PC-9 (cell line): ENCODE results near the gene KRT73. TPM values are rescaled to one million over a fixed set of nuclear protein-coding genes. Genes with fewer than 3 reads are reported as not detected.
"Not testable (repeated sequence)": the region's sequence is repeated elsewhere in the genome, so short reads cannot be mapped to it uniquely, and the experiment has no call there.

Experiments
- BruUV-seq: library from RNA; stranded (reverse); fragments of 400-500 nt; replicated peaks from 2 replicates; lab custom pipeline; 2021; lab: Mats Ljungman, UMichigan
- CTCF ChIA-PET: fragments of 300-600 bp; sonication (Branson Sonifier 250); formaldehyde crosslinking; loops from one replicate; lab custom pipeline; 2022; ENCODE audit warnings: antibody characterized with exemption; lab: Charles Lee
- POLR2A ChIA-PET: fragments of 300-600 bp; sonication (Branson Sonifier 250); formaldehyde crosslinking; loops from one replicate; lab custom pipeline; 2022; ENCODE audit warnings: antibody characterized with exemption; ENCODE audit not compliant: unreplicated experiment; lab: Charles Lee
- DNase-seq, 2 experiments: peaks; one replicate each; pipeline versions ENCODE4 v3.0.0 to v3.0.0-alpha.2; 2015 to 2022; ENCODE audit warnings: mixed read lengths in 1 of 2
- H2AFZ ChIP-seq: fragments of 200-600 bp; sonication (generic); 2 replicates; pipeline ENCODE4 v1.8.1; 2017; ENCODE audit warnings: antibody characterized with exemption
- H3F3A ChIP-seq: fragments of 200-600 bp; sonication (generic); 2 replicates; pipeline ENCODE4 v1.8.1; 2017; ENCODE audit warnings: antibody characterized with exemption, mild to moderate bottlenecking, low read depth; ENCODE audit not compliant: insufficient read depth
- H3K27ac ChIP-seq: fragments of 200-600 bp; sonication (generic); 2 replicates; pipeline ENCODE4 v1.6.1; 2016; ENCODE audit warnings: mixed run types
- H3K27me3 ChIP-seq: fragments of 200-600 bp; sonication (generic); 2 replicates; pipeline ENCODE4 v1.6.1; 2016; ENCODE audit warnings: low read depth, mixed run types; ENCODE audit not compliant: insufficient read depth
- H3K36me3 ChIP-seq: fragments of 200-600 bp; sonication (generic); 2 replicates; pipeline ENCODE4 v1.6.1; 2016; ENCODE audit warnings: low read depth, mixed run types
- H3K4me1 ChIP-seq: fragments of 200-600 bp; sonication (generic); replicated peaks from 2 replicates; pipeline ENCODE4 v1.6.1; 2016; ENCODE audit warnings: mixed run types; ENCODE audit not compliant: insufficient read depth
- H3K4me2 ChIP-seq: fragments of 200-600 bp; sonication (generic); 2 replicates; pipeline ENCODE4 v1.6.1; 2017; ENCODE audit warnings: mixed run types
- H3K4me3 ChIP-seq: fragments of 200-600 bp; sonication (generic); 2 replicates; pipeline ENCODE4 v1.6.1; 2016; ENCODE audit warnings: mixed run types
- H3K79me2 ChIP-seq: fragments of 200-600 bp; sonication (generic); 2 replicates; pipeline ENCODE4 v1.6.1; 2017; ENCODE audit warnings: low read depth, mixed run types
- H3K9me2 ChIP-seq: fragments of 200-600 bp; sonication (generic); 2 replicates; pipeline ENCODE4 v1.8.1; 2017; ENCODE audit warnings: mild to moderate bottlenecking; ENCODE audit not compliant: insufficient read depth
- H3K9me3 ChIP-seq: fragments of 200-600 bp; sonication (generic); 2 replicates; pipeline ENCODE4 v1.8.1; 2016; ENCODE audit warnings: low read depth; ENCODE audit not compliant: insufficient read depth
- H4K20me1 ChIP-seq: fragments of 200-600 bp; sonication (generic); 2 replicates; pipeline ENCODE4 v1.8.1; 2017; ENCODE audit not compliant: insufficient read depth
- EZH2 ChIP-seq: fragments of 200-600 bp; sonication (generic); IDR thresholded peaks from 2 replicates; pipeline ENCODE4 v1.8.0; 2017; ENCODE audit warnings: antibody characterized with exemption, low read depth
- intact Hi-C: fragments of 100-400 bp; cut with micrococcal nuclease; formaldehyde crosslinking; loops from one replicate; pipeline ENCODE4 v1.10.0; 2022; ENCODE audit not compliant: unreplicated experiment
- total RNA-seq: library from RNA; stranded (reverse); gene quantifications from 2 replicates; pipeline ENCODE4 v1.2.3, GENCODE V29; 2021
- TF ChIP-seq, protein P1 (sequence below): fragments of 200-600 bp; sonication (generic); conservative IDR thresholded peaks from 2 replicates; pipeline ENCODE4 v1.6.1; 2017; ENCODE audit warnings: mixed run types, antibody characterized with exemption, mild to moderate bottlenecking, moderate library complexity

The KRT73 gene
- total RNA-seq, 1 experiment from 2014 or later = not detected

DNA sequence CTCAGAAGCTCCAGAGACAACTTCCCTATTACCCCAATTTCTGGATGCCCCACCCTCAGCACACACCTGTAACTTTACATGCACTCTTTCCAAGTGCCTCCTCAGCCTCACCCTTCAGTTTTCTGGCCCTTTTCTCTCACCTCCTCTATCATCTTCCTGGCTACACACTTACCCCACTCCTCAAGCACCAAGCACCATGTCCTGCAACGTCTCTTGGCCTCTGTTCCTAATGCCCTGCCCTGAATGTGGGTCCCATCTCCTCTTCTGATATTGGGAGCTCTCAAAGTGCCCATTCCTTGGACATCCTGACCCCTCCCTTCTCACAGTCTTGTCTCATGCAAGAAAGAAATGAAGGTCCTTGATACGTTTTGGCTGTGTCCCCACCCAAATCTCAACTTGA, 18.3 kb downstream of the KRT73 start:
- Histone ChIP-seq H3K27me3 (no peaks in the 10 kb centered on the region), H3K4me3 (no peak overlapping the region), H3F3A (no peaks in the 10 kb centered on the region; the same call in 1 of the 2 replicates), H3K36me3 (no peaks in the 10 kb centered on the region), H4K20me1 (no peaks in the 10 kb centered on the region), H3K4me1 (no peaks in the 10 kb centered on the region), H3K27ac (no peak overlapping the region), H3K4me2 (no peak overlapping the region), H3K9me3 (no peaks in the 10 kb centered on the region), H3K9me2 (no peaks in the 10 kb centered on the region), H3K79me2 (no peaks in the 10 kb centered on the region), H2AFZ (no peak overlapping the region)
- TF ChIP-seq, protein P1, sequence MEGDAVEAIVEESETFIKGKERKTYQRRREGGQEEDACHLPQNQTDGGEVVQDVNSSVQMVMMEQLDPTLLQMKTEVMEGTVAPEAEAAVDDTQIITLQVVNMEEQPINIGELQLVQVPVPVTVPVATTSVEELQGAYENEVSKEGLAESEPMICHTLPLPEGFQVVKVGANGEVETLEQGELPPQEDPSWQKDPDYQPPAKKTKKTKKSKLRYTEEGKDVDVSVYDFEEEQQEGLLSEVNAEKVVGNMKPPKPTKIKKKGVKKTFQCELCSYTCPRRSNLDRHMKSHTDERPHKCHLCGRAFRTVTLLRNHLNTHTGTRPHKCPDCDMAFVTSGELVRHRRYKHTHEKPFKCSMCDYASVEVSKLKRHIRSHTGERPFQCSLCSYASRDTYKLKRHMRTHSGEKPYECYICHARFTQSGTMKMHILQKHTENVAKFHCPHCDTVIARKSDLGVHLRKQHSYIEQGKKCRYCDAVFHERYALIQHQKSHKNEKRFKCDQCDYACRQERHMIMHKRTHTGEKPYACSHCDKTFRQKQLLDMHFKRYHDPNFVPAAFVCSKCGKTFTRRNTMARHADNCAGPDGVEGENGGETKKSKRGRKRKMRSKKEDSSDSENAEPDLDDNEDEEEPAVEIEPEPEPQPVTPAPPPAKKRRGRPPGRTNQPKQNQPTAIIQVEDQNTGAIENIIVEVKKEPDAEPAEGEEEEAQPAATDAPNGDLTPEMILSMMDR = no peak
- no peak for TF ChIP-seq EZH2
- intact Hi-C loops = no loop called here
- POLR2A ChIA-PET = no interaction called here
- DNase-seq = no peak
- BruUV-seq = no TSS peak
- CTCF ChIA-PET = no interaction called here

DNA sequence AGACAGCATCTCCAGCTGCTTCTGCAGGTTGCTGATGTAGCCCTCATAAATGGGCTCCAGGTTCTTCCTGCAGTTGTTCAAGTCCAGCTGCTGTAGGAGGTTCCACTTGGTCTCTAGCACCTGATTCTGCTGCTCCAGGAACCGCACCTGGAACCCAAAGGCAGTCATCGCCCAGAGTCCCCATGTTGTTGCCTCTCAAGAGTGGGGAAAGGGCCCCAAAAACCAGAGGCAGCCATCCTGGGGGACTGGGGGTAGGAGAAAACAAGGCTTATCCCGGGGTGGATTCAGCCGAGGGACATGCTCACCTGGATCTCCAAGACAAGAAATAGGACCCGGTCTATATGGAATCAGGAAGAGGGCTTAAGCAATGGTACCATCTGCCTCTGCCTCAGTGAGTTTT, 19.4 kb downstream of the KRT73 start:
- intact Hi-C loops = no loop called here
- no peak overlapping the region for H3K27ac ChIP-seq
- no peak overlapping the region for H3K4me2 ChIP-seq
- H2AFZ ChIP-seq = no peak overlapping the region
- H3K27me3 ChIP-seq = no peaks in the 10 kb centered on the region
- no peaks in the 10 kb centered on the region for H3K79me2 ChIP-seq
- H3F3A ChIP-seq = no peaks in the 10 kb centered on the region; the same call in 1 of the 2 replicates
- no TSS peak for BruUV-seq
- POLR2A ChIA-PET = no interaction called here
- H4K20me1 ChIP-seq = no peaks in the 10 kb centered on the region
- TF ChIP-seq, protein P1 = no peak
- no peak for TF ChIP-seq EZH2
- no peaks in the 10 kb centered on the region for H3K4me1 ChIP-seq
- CTCF ChIA-PET = no interaction called here
- no peaks in the 10 kb centered on the region for H3K36me3 ChIP-seq
- no peak for DNase-seq
- H3K4me3 ChIP-seq = no peak overlapping the region
- no peaks in the 10 kb centered on the region for H3K9me2 ChIP-seq
- H3K9me3 ChIP-seq = no peaks in the 10 kb centered on the region

DNA sequence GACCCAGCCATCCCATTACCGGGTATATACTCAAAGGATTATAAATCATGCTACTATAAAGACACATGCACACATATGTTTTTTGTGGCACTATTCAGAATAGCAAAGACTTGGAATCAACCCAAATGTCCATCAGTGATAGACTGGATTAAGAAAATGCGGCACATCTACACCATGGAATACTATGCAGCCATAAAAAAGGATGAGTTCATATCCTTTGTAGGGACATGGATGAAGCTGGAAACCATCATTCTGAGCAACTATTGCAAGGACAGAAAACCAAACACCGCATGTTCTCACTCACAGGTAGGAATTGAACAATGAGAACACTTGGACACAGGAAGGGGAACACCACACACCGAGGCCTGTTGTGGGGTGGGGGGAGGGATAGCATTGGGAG, 24.1 kb downstream of the KRT73 start:
- H3K9me3 ChIP-seq, BruUV-seq, H3K79me2 ChIP-seq, H3K4me1 ChIP-seq, DNase-seq, CTCF ChIA-PET, intact Hi-C loops, H2AFZ ChIP-seq, H3K27me3 ChIP-seq, H3K4me2 ChIP-seq, H3K27ac ChIP-seq, H3K9me2 ChIP-seq, H3K36me3 ChIP-seq, H3K4me3 ChIP-seq, H3F3A ChIP-seq, H4K20me1 ChIP-seq: not testable (repeated sequence)
- POLR2A ChIA-PET = interaction anchor here (0.5 kb wide), 1 partner anchor 448 kb away, joined by 6 read pairs; no protein-coding TSS in a partner anchor

DNA sequence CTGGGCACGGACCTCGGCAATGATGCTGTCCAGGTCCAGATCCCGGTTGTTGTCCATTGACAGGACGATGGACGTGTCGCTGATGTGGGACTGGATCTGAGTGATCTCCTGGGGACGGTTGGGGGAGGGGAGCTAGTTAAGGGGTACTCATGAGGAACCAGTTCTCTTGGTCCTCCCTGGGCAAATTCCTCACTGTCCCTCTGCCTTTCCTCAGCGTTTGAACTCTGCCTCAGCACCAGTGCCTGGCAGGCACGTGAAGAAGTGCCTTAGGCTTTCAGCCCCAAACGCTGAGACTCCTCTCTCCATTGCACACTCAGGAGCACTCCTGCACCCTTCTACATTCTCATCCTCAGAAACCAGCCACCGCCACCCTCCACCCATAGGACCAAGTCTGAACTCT, 26.8 kb downstream of the KRT73 start:
- no peak overlapping the region for H2AFZ ChIP-seq
- intact Hi-C loops = no loop called here
- no peak overlapping the region for H3K4me2 ChIP-seq
- H3K27ac ChIP-seq = no peak overlapping the region
- no peaks in the 10 kb centered on the region for H3K9me3 ChIP-seq
- H3K4me3 ChIP-seq = no peak overlapping the region
- no peak for DNase-seq
- H4K20me1 ChIP-seq = no peaks in the 10 kb centered on the region
- H3F3A ChIP-seq = no peaks in the 10 kb centered on the region
- CTCF ChIA-PET = no interaction called here
- H3K36me3 ChIP-seq = no peaks in the 10 kb centered on the region
- POLR2A ChIA-PET = no interaction called here
- no peaks in the 10 kb centered on the region for H3K79me2 ChIP-seq
- H3K9me2 ChIP-seq = no peaks in the 10 kb centered on the region
- BruUV-seq = no TSS peak
- H3K4me1 ChIP-seq = no peaks in the 10 kb centered on the region
- no peak for TF ChIP-seq EZH2
- TF ChIP-seq, protein P1 = no peak
- no peaks in the 10 kb centered on the region for H3K27me3 ChIP-seq
